Astrocyte of the cerebellum (primary cell): Measurements from ENCODE around the gene TUSC2.
"Not testable (repeated sequence)": the region's sequence is repeated elsewhere in the genome, so short reads cannot be mapped to it uniquely, and the experiment has no call there.

Experiments used
- DNase-seq: peaks from one replicate; pipeline ENCODE4 v3.0.0-alpha.2; 2011; ENCODE audit warnings: low read depth
- H3K4me3 ChIP-seq: 2 replicates; pipeline ENCODE4 v1.5.1; 2011; ENCODE audit warnings: mild to moderate bottlenecking, low read depth, low read length, moderate library complexity
- in situ Hi-C: cut with HindIII; loops from 2 replicates; pipeline ENCODE4 v1.10.0; 2017; ENCODE audit warnings: low sequenced_read_pairs
- TF ChIP-seq, protein P1 (sequence below): IDR thresholded peaks from 2 replicates; pipeline ENCODE4 v1.5.1; 2012; ENCODE audit warnings: low read length, low read depth, moderate library complexity, mild to moderate bottlenecking; ENCODE audit errors: missing control alignments

The TUSC2 gene

GRCh38 chr3:50288387-50289007 lies 39.5 kb downstream of the TUSC2 start:
- in situ Hi-C loops: no loop called here
- no peak for DNase-seq
- TF ChIP-seq, protein P1, sequence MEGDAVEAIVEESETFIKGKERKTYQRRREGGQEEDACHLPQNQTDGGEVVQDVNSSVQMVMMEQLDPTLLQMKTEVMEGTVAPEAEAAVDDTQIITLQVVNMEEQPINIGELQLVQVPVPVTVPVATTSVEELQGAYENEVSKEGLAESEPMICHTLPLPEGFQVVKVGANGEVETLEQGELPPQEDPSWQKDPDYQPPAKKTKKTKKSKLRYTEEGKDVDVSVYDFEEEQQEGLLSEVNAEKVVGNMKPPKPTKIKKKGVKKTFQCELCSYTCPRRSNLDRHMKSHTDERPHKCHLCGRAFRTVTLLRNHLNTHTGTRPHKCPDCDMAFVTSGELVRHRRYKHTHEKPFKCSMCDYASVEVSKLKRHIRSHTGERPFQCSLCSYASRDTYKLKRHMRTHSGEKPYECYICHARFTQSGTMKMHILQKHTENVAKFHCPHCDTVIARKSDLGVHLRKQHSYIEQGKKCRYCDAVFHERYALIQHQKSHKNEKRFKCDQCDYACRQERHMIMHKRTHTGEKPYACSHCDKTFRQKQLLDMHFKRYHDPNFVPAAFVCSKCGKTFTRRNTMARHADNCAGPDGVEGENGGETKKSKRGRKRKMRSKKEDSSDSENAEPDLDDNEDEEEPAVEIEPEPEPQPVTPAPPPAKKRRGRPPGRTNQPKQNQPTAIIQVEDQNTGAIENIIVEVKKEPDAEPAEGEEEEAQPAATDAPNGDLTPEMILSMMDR: no peak
- no peak overlapping the region for H3K4me3 ChIP-seq

DNA sequence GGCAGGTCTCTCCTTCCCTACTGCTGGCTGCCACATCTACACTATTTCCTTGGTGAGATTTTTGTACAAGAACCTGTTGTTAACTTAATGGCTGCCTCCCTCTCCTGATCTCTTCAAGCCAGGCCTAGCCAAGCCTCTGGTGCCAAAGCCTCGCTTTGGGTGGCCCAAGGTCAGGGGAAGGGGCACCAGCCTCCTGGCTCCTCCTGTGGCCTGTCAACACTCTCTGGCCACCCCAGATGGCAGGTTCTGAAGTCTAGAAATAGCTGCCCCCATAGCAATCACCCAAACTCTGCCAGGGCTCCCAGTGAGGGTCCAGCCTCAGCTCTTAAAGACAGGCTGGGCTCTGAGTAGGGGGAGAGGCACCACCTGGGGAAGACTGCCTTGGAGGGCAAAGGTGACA lies 40.8 kb downstream of the TUSC2 start:
- DNase-seq: no peak
- H3K4me3 ChIP-seq: no peak overlapping the region
- TF ChIP-seq, protein P1: no peak
- in situ Hi-C loops: no loop called here

GRCh38 chr3:50286322-50287227 lies 41.4 kb downstream of the TUSC2 start:
- H3K4me3 ChIP-seq: no peak overlapping the region
- TF ChIP-seq, protein P1: no peak
- in situ Hi-C loops: no loop called here
- DNase-seq: no peak

DNA sequence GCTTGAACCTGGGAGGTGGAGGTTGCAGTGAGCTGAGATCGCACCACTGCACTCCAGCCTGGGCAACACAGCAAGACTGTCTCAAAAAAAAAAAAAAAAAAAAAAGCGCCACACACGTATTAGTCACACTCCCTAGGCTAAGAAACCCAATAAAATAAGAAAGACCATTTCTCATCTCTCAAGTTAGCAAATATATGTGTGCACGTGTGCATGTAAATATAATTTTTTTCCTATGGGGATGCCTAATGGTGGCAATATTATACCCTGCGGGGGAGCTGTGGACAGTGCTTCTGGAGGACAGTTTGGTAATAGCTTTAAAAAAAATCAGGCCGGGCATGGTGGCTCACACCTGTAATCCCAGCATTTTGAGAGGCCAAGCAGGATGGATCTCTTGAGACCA lies 43.9 kb downstream of the TUSC2 start:
- in situ Hi-C loops, H3K4me3 ChIP-seq, DNase-seq: not testable (repeated sequence)

DNA sequence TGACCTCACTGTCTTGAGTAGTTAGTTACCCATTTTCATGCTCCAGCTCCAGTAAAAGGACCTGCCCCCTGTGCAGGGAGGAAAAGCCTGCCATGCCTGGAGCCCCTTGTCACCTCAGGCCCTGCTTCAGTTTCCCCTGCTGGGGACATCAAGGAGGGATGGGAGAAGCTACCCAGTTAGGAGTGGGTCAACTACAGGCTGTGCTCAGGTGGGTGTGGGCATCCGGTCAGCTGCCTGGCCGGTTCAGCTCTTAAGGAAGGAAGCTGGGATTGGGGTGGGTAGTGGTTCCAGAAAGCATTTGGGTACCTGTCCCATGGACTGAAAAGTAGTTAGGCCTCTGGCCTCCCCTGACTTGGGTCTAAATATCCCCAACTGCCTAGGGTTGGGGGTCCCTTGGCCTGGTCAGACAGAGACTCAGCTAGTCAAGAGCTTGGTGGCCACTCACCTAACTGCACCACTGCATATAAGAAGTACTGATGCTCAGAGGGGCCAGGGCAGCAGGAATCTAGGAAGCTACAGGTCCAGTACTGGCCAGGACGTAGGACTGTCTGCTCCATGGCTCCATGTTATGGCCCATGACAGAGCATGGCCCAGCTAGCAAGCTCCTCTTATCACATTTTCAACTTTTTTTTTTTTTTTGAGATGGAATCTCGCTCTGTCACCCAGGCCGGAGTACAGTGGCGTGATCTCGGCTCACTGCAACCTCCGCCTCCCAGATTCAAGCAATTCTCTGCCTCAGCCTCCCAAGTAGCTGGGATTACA lies 48.6 kb downstream of the TUSC2 start:
- DNase-seq: no peak

DNA sequence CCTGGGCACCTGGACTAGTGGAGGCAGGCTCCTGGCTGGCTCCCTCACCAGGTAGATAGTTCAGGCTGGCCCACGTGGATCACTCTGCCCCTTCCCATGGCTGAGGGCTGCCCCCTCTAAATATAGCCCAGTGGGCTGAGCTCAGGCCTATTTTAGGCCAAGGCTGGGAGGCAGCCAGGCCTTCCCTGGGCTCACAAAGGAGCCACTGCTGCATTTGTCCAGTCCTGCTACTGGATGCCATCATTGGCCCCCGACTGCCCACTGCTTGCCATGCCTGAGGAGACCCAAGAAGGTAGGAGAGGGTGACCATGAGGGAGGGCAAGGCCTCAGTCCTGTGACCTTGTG lies 49.2 kb downstream of the TUSC2 start, which contains the start of gene LSMEM2:
LSMEM2 (plus strand) TSS at position 208 of the 345 bp plus-strand sequence; CDS start at position 235, 27 bp downstream.
- DNase-seq: no peak
- TF ChIP-seq, protein P1: no peak
- in situ Hi-C loops: no loop called here
- H3K4me3 ChIP-seq: no peak within 1 kb of the TSS

More for the DNA sequence above, 48.6 kb downstream of the TUSC2 start:
- in situ Hi-C loops: no loop called here
- no peak overlapping the region for H3K4me3 ChIP-seq
- TF ChIP-seq, protein P1: no peak
